NCI-H2171 (cell line): Measurements from ENCODE around the gene CAMK2N1.

Source experiments
- DNase-seq: peaks from one replicate; lab custom pipeline; 2025; lab: John Stamatoyannopoulos, UW

Gene CAMK2N1

DNA sequence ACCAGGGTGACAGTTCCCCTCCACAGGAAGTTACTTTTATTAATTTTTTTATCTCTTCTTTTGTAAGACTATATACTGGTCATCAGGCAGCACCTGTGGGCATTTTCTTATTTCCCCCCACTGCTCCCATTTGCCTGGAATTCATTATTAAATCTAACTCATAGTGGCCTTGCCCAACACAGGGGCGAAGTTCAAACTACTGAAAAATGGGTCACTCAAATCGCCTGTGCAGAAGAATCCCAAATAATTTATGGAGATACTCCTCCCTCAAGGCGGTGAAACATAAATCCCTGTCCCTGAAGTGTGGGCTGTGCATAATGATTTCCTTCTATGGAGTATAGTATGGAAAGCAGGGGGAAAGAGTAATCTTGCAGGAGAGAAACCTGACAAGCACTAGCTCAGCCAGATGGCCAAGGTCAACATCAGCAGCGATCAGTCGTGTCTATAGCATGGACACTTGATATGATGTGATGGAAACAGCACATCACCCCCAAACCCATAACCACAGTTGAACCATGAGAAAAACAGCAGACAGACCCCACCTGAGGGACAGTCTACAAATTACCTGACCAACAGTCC is 7.9 kb downstream of the CAMK2N1 start:
- no peak for DNase-seq

GRCh38 chr1:20477348-20478056 is 8.5 kb downstream of the CAMK2N1 start:
- no peak for DNase-seq

GRCh38 chr1:20476265-20477038 is 9.6 kb downstream of the CAMK2N1 start:
- no peak for DNase-seq

GRCh38 chr1:20474996-20475395 is 11.0 kb downstream of the CAMK2N1 start:
- no peak for DNase-seq

- no peak for DNase-seq
Observed at GRCh38 chr1:20474333-20474975, 11.6 kb downstream of the CAMK2N1 start.

- no peak for DNase-seq
Observed at GRCh38 chr1:20473894-20474293, 12.1 kb downstream of the CAMK2N1 start.

DNA sequence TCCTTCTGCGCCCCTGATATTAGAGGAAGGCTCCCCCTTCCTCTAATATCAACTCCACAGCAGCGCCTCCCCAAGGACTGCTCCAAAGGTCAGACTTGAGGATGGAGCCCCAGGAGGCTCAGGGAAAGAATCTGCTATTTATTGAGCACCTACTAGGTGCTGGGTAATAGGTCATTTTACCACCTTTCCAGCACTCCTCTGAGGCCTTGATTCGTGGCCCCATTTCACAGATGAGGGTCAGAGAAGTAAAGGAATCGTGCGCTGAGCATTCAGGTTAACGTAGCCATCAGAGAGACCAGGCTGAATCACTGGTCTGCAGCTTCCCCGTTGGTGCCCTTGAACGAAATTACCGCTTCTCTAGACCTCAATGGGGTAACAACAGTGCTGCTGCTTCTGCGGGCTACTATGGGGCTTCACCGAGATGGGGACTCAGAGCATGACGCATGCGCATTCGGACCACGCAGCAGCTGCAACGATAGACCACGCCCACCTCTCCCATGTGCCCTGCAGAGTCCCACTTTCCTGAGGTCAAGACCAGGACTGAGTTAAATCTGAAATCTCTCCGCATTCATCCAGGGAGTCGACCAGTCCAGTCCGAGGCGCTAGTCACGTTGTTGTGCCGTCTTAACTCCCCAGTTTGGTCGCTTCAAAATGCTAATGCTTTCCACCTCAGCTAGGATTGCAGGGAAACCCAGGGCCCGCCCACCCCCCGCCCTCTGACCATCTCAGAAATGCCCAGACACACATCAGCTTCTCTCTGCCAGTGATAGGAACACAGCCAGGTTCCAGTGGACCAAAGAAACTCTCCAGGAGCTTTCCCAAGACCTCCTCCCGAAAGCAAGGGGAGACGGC is 12.9 kb downstream of the CAMK2N1 start:
- no peak for DNase-seq

GRCh38 chr1:20472121-20472520 is 13.9 kb downstream of the CAMK2N1 start:
- no peak for DNase-seq

DNA sequence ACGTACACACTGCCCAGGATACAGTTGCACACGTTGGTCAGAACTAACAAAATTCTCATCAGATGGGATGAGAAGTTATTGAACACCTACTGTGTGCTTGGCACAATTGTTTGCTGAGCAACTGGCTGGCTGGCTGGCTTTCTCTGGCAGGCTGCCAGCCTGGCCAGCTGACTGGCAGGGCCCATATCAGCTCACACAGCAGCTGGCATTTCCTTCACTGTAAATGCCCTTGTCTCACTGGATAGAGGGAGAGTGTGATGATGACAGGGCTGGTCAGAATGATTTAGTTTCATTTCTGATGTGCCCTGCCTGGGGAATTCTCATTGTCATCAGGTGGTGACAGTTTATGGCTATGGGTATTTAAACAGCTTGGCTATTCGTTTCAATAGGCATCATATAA is 15.8 kb downstream of the CAMK2N1 start:
- no peak for DNase-seq

GRCh38 chr1:20469406-20470076 is 16.5 kb downstream of the CAMK2N1 start:
- DNase-seq = no peak

GRCh38 chr1:20466273-20466672 is 19.7 kb downstream of the CAMK2N1 start:
- DNase-seq = no peak

DNA sequence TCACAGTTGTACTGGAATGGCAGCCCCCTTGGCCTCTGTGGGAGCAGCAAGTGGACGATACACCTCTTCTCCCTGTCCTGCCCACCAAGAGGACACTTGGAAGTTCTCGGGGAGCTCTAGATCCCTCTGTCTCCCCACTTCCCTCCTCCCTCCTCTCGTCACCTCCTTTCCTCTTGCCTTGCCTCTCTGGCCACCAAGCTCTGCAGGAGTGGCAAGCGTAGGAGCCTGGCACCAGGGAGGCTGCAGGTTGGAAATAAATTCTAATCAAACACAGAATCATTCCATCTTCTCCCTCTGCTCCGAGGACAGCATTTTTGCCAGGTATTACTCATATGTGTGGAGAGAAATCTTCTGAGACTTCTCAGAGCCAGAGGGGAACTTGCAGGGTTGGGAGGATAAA is 20.8 kb downstream of the CAMK2N1 start:
- no peak for DNase-seq

DNA sequence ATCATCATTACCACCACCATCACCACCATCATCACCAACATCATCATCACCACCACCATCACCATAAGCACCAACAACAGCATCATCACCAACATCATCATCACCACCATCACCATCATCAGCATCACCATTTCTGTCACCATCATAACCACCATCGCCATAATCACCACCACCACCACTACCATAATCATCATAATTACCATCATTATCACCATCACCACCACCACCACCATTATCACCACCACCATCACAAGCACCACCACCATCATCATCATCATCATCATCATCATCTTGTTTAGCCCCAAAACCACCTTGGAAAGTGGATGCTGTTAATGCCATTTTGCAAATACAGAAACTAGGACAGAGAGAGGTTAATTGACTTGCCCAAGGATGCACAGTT is 22.5 kb downstream of the CAMK2N1 start:
- no peak for DNase-seq

GRCh38 chr1:20462397-20462796 is 23.6 kb downstream of the CAMK2N1 start:
- no peak for DNase-seq

DNA sequence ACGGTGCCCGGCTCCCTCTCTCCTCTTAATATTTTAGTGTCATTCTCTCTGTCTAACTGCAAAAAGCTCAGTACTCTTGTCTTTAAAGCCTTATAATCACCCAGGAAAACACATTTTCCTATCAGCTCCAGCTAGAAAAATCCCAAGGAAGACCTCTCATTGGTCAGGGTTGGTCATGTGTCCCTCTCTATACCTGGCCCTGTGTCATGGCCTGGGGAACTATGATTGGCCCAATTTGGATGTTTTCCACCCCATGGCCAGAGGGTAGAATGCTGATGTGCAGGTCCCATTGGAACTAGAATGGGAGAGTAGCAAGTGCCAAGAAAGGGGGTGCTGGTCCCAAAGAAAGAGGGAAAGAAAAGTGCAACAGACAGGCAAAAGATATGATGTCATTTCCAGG is 27.3 kb downstream of the CAMK2N1 start:
- DNase-seq = no peak

DNA sequence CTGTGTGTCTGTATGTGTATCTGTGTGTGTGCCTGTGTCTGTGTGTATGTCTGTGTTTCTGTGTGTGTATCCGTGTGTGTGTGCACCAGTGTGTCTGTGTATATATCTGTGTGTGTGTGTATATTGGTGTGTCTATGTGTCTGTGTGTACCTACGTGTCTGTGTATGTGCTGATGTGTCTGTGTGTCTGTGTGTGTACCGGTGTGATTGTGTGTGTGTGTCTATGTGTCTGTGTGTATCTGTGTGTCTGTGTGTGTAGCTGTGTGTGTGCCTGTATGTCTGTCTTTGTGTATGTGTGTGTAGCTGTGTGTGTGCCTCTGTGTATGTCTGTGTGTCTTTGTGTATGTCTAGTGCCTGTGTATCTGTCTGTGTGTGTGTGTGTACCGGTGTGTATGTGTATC is 32.0 kb downstream of the CAMK2N1 start:
- DNase-seq = no peak

DNA sequence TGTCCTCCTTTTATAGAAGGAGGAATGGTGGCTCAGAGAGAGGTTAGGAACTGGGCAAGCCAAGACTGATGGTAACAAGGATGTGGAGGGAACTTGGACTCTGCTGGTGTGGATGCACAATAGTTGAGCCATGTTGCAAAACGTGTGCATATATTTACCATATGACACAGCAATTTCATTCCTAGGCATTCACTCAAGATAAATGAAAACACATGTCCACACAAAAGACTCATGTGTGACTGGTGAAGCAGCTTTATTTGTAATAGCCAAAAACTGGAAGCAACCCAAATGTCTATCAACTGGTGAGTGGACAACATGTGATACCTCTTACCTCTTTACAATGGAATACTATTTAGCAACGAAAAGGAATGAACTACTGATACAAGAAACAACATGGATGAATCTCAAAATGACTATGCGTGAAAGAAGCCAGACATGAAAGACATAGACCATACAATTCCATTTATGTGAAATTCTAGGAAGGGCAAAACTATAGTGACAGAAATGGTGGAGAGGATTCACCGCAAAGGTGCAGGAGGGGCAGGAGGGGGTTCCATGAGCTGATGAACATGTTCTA is 36.2 kb downstream of the CAMK2N1 start:
- no peak for DNase-seq

DNA sequence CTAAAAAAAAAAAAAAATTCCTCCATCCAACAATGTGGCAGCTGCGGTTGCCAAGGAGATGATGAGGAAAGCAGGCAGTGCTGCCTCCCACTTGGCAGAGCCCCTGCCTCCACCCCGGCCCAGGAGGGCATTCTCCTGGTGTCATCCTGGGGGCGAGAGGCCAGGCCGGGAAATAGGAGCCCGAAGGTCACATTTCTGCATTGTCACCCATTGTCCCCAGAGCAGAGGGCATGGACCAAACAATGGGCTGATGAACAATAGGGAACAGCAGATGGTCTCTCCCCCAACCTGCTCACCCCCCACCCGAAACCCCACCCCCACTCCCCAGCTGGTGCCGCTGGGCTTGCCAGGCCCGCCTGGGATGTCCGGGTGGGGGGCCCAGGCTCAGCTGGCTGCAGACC is 37.3 kb downstream of the CAMK2N1 start:
- peak; percentile 87 for DNase-seq

DNA sequence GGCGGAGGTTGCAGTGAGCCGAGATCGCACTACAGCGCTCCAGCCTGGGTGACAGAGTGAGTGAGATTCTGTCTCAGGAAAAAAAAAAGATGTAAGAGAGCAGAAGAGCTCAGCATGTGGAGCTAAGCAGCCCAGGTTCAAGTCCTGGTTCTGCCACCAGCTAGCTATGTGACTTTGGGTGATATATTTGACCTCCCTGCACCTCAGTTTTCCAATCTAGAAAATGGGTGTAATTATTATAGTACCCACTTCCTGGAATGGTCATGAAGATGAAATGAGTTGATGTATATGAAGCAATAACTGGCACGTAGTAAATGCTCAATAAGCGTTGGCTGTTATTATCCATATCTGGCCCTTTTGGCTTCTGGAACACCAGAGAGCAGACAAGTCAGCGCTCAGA is 38.2 kb downstream of the CAMK2N1 start:
- DNase-seq = no peak

- DNase-seq = no peak
Observed at GRCh38 chr1:20446796-20447195, 39.2 kb downstream of the CAMK2N1 start.

DNA sequence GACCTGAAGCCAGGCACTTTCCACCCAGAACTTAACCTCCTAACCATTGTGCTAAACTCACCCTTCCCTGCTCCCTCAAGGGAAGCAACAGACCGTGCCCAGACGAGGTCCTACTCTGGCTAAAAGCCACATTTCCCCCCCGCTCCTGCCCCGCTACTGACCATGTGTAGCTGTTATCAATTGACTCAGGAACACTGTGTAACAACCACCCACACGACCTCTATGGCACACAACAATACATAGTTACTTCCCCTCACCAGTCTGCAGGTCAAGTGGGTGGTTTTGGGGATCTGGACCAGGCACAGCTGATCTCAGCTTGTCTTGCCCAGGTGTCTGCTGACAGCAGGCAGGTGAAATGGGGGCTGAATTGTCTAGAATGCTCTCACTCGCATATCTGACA is 40.1 kb downstream of the CAMK2N1 start:
- DNase-seq = no peak
